Loucy (cell line): ENCODE data around the gene DNAH11.

ENCODE experiments used
- EZH2phosphoT487 ChIP-seq: fragments of 200-600 bp; IDR thresholded peaks from 2 replicates; pipeline ENCODE4 v1.6.1; 2018; ENCODE audit warnings: antibody characterized with exemption, mild to moderate bottlenecking, moderate library complexity, borderline replicate concordance
- TF ChIP-seq, protein P1 (sequence below): fragments of 200-600 bp; sonication (generic); conservative IDR thresholded peaks from 2 replicates; pipeline ENCODE4 v1.5.1; 2014; ENCODE audit warnings: mild to moderate bottlenecking, antibody characterized with exemption, low read length

DNA sequence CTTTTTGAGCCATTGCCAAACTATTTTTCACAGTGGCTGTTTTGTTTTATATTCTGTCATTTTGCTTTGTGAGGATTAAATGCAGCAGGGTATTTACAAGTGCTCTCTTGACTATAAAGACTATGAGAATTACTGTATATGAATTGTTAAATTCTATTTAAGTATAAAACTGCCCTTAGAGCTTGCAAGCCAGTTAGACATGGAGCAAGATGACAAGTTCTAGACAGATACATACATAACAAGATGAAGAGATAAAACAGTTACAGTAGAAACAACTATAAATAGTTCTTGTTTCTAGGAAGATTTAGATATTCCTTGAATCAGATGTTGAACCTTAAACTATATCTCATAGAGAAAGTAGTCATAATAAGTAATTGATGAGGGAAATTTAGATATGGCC, 60.6 kb downstream of the DNAH11 start:
- TF ChIP-seq, protein P1, sequence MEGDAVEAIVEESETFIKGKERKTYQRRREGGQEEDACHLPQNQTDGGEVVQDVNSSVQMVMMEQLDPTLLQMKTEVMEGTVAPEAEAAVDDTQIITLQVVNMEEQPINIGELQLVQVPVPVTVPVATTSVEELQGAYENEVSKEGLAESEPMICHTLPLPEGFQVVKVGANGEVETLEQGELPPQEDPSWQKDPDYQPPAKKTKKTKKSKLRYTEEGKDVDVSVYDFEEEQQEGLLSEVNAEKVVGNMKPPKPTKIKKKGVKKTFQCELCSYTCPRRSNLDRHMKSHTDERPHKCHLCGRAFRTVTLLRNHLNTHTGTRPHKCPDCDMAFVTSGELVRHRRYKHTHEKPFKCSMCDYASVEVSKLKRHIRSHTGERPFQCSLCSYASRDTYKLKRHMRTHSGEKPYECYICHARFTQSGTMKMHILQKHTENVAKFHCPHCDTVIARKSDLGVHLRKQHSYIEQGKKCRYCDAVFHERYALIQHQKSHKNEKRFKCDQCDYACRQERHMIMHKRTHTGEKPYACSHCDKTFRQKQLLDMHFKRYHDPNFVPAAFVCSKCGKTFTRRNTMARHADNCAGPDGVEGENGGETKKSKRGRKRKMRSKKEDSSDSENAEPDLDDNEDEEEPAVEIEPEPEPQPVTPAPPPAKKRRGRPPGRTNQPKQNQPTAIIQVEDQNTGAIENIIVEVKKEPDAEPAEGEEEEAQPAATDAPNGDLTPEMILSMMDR: no peak
- TF ChIP-seq EZH2phosphoT487: no peak
